Measurements from ENCODE around the gene STRA8.

Gene STRA8, protein sequence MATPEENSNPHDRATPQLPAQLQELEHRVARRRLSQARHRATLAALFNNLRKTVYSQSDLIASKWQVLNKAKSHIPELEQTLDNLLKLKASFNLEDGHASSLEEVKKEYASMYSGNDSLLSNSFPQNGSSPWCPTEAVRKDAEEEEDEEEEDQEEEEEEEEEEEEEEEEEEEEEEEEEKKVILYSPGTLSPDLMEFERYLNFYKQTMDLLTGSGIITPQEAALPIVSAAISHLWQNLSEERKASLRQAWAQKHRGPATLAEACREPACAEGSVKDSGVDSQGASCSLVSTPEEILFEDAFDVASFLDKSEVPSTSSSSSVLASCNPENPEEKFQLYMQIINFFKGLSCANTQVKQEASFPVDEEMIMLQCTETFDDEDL

DNA sequence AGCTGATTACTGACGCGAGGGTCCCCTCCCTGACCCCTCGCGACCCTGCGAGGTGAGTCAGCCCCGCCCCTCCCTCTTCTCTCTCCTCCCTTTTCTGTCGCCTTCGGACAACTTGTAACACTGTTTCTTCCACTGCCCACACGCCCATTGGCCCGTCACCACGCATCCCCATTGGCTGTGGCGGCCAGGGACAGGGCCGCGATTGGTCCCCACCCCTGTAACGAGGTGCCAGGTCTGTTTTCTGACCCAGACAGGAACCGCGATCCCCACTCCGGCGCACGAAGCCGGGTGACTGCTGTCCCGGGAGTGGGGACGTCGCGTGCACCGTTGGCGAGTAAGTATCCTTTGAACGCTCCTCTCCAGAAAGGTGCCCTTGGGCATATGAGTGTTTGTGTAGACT, at the start of gene STRA8:
TSS of gene STRA8 (plus strand) at position 269 of the 400 bp plus-strand sequence. CDS start 6,687 bp downstream, outside the sequence.
- DNase-seq (ENCODE audit: low spot score), result no peak

DNA sequence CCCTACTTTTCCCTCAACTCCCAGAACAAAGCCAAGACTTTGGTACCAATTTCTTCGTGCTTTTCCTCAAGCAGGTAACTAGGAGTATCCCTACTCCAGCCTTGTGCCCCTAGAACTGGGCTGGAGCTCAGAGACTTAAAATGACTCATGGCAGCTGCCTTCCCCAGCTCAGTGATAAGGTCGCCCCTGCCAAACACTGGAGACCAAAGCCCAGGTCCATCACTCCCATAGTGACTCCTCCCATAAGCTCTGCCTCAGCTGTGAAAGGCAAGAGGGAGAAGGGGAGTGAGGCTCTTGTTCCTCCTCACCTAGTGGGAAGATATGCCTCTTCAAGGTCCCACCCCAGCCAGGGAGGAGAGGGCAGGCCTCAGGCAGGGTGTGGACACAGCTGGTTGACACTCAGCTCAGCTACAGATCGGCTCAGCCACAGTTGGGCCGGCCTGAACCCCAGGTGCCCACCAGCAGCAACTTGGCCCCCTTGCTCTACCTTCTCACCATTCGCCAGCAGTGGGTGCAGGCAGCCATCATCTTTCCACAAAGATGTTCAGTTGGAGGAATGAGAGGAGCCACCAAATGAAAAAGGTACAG, 49.3 kb upstream of the STRA8 start:
- no peak for DNase-seq (ENCODE audit: low spot score)

GRCh38 chr7:135185471-135186260, 48.0 kb upstream of the STRA8 start:
- DNase-seq (ENCODE audit: low spot score), result no peak

DNA sequence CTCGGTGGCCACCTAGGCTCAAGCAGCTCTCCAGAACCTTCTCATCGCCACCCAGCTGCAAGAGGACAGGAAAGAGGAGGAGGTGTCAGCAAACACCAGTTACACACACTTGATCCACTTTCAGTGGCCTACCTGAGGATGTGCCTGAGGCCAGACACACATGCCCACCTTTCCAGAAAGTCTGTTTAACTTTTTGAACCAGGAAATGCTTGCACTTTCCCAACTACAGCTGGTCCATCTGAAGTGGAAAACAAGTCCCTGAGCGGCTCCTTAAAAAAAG, 47.4 kb upstream of the STRA8 start:
- DNase-seq (ENCODE audit: low spot score), result no peak

DNA sequence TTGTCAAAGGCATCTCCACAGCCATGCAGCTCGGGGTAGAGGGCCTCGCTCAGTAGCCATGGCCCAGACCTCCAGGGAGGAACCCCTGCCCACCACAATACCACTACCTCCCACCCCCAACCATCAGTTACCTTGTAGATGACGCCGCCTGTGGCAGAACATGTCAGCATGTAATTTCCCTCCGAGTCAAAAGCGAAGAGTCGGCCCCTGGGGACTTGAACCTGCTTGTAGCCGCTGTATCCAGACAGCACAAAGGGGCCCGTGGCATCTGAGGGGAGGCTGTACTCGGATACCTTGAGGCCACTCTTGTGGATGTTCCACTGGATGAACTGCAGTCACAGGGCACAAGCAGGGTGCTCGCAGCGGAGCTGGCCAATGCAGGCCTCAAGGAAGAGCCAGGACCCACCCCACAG, 46.8 kb upstream of the STRA8 start:
- DNase-seq (ENCODE audit: low spot score), result no peak

- no peak for DNase-seq (ENCODE audit: low spot score)
These were observed 45.2 kb upstream of the STRA8 start for GRCh38 chr7:135188298-135188984.

GRCh38 chr7:135189221-135189662, 44.4 kb upstream of the STRA8 start:
- no peak for DNase-seq (ENCODE audit: low spot score)

- DNase-seq (ENCODE audit: low spot score), result no peak
These were observed 43.7 kb upstream of the STRA8 start for GRCh38 chr7:135189961-135190360.

DNA sequence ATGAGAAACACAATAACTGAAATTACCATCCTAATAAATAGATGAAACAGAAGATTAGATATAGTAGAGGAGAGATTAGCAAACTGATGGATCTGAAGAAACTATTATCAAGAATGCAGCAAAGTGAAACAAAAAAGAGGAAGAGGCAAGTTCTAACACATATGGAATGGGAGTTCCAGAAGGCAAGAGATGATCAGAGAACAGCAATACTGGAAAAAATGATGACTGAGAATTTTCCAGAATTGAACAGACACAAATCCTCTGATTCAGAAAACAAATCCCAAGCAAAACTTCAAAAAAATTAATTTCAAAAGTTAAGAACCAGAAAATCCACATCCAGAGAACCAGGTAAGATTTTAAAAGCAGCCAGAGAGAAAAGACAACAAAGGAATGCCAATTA, 42.9 kb upstream of the STRA8 start:
- no peak for DNase-seq (ENCODE audit: low spot score)

- DNase-seq (ENCODE audit: low spot score), result no peak
These were observed 40.6 kb upstream of the STRA8 start for GRCh38 chr7:135192914-135193536.

DNA sequence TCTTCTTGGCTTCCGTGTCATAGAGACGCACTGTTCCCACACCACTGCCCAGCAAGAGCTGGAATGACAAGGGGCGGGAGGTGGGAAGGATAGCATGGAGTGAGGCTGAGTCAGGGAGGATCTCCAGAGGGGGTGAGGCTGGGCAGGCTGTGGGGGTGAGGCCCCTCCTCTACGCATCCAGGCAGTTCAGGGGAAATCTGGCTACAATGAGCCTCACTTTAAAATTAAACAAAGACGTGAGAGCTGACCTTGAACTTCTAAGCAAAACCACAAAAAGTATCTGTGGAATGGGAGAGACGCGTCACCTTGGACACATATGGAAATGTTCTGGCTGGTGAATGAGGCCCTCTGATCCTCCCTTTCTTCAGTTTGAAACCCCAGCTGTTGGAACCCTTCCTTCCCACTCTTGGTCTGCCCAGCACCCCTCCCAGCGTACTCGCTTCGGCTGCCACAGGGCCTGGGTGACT, 40.0 kb upstream of the STRA8 start:
- no peak for DNase-seq (ENCODE audit: low spot score)

DNA sequence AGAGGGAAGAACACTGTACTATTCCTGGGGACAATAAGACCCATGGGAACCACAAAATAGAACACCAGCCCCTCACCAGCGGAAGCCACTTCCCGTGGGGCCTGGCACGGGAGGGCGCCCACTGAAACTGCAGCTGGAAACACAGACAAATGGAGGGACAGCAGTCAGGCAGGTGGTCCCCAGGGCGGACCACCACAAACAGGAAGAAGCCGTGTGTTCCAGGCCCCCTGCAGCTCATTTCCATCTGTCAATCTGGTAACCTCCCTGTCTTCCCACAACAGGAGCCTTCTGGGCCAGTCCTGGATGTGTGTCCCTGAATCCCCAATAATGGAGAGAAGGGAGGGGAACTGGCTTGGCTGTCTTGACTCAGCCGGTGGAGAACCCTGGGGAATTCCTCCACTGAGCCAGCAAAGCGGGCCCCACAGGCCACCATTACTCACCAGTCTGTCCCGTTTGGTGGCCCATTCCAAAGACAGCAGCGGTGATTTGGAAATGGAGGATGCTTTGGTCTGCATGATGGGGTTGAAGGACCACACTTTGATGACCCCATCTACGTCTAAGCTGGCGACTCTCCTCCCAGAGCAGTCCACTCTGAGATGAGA, 39.0 kb upstream of the STRA8 start:
- DNase-seq (ENCODE audit: low spot score), result no peak

DNA sequence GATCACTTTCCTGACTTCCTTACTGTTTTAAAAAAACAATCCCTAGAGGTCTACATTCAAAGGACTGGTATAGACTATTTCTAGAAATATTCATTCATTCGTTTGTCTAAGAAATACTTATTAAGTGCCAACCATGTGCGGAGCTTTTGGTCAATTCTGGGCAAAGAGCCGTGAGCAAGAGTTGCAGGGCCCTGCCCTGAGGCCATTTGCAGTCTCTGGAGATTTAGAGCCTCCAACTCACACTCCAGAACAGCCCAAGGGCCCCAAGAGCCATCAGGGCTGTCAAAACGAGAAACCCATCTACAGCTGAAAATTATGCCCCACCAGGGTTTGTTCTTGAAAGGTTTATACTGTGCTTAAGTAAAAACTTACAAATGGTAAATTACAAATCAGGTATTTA, 38.5 kb upstream of the STRA8 start:
- DNase-seq (ENCODE audit: low spot score), result no peak

DNA sequence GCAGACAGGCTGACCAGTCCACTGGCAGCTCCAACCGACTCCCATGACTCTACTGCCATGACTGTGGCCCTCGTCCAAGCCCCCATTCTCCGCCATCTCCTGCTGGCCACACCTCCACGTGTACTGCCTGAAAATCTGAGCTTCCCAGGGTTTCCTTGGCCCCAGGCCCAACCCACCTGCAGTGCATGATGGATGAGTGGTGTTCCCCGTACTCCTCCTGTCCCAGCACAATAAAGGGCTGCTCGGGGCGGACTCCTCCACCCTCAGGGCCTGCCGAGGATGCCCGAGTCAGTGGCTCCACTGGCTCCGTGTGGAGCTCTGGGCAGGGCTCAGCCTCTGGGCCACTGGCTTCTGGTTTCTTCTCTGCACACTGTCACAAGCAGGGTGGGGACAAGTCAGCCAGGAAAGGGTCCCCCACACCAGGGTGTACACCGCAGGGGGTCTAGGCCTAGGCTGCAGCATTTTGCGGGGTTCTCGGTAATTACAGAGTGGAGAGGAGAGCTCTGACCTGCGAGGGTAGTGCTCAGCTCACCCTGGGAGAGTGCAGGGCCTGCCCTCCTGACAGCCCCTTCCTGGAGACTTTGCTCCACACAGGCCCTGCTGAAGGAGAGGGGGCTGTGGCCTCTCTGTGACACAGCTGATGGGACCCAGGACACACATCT, 37.5 kb upstream of the STRA8 start:
- no peak for DNase-seq (ENCODE audit: low spot score)

GRCh38 chr7:135197343-135197742, 36.3 kb upstream of the STRA8 start:
- DNase-seq (ENCODE audit: low spot score), result no peak

DNA sequence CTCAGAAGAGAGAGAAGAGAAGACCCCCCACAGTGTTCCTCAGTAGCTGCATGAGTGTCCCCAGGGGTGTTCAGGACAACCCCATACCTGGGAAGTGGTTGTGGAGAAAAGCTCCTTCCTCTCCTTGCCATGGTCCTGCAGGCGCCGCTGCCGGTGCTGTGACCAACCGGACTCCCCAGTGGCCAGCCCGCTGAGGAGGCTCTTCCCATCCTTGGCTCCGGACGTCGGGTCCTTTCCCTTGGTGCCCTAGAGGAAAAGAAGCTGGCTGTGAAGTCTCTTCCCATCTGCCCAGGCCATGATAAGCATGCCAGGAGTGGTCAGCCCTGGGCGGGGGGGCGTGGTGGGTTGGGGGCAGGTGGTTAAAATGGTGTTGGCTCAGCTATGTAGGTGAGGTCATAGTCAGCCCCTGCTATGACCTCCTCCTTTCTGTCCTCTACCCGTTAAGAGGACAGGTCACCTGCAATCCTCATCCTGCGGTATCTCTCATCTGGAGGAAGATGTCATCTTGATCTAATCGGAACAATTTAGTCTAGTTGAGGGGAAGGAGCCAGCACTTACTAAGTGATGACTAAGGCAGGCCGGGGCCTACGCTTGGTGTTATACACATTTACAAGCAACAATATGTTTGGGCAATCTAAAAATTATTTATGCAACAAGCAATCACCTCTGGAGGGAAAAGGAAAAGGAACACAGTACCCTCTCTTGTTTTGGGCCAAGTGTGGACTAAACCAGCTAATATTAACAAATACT, 35.6 kb upstream of the STRA8 start:
- no peak for DNase-seq (ENCODE audit: low spot score)

DNA sequence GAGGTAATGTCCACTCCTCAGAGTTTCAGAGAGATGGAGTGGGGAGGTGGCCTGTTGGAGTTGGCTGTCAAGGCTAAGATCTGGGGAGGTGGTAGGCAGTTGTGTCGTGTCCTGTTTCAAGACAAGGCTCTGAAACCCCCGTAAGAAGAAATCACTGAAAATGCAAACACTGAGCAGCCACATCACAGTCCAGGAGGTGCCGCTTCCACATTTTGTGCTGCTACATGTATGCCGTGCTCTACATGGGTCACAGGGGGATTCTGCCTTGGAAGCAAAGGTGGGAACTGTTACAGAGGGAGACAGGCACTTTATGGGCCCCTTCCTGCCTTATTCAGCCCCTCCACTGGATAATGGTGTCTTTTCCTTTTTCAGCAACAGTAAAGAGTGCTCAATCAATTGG, 34.2 kb upstream of the STRA8 start:
- DNase-seq (ENCODE audit: low spot score), result no peak

GRCh38 chr7:135200821-135201331, 32.8 kb upstream of the STRA8 start:
- peak; percentile 69 for DNase-seq (ENCODE audit: low spot score)

GRCh38 chr7:135201350-135201749, 32.3 kb upstream of the STRA8 start:
- no peak for DNase-seq (ENCODE audit: low spot score)

DNA sequence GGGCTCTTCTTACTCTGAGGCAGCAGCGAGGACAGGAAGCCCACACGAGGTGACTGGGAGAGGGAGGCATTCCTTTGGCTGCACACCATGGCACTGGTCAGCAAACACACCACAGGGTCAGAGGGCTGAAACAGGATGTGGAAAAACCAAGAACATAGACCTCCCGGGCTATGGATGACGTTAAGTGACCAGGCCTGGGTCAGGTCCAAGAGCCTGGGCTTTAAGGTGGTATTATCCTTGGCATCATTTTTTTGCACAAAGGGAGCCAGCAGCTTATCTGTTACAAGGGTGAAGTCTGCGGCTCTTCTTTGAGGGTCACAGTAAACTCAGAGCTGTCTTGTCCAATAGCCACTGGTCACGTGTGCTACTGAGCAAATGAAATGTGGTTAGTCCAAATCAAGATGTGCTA, 29.3 kb upstream of the STRA8 start:
- DNase-seq (ENCODE audit: low spot score), result no peak
